HEK293 (cell line): ENCODE measurements around the gene CIZ1.
A peak's percentile ranks its signal among the peaks of the same experiment; 100 is the strongest.

Experiments used
- GFI1B ChIP-seq: fragments of 450-650 bp; formaldehyde crosslinking; IDR thresholded peaks from 2 replicates; pipeline ENCODE4 v1.5.1; 2016; ENCODE audit warnings: missing biosample characterization, missing genetic modification characterization
- HOXA7 ChIP-seq: sonication (generic); formaldehyde crosslinking; IDR thresholded peaks from 2 replicates; pipeline ENCODE4 v1.8.1; 2022; ENCODE audit warnings: missing genetic modification reagents, borderline replicate concordance
- IKZF3 ChIP-seq: fragments of 450-650 bp; IDR thresholded peaks from 2 replicates; pipeline ENCODE4 v1.5.0; 2018; ENCODE audit warnings: missing biosample characterization, mild to moderate bottlenecking, missing genetic modification characterization, moderate library complexity
- INSM2 ChIP-seq: fragments of 450-650 bp; formaldehyde crosslinking; IDR thresholded peaks from 2 replicates; pipeline ENCODE4 v1.5.1; 2016; ENCODE audit warnings: missing biosample characterization, missing genetic modification characterization
- KLF10 ChIP-seq: fragments of 450-650 bp; IDR thresholded peaks from 2 replicates; pipeline ENCODE4 v1.5.1; 2018; ENCODE audit warnings: missing biosample characterization, mild to moderate bottlenecking, missing genetic modification characterization
- KLF7 ChIP-seq: fragments of 450-650 bp; formaldehyde crosslinking; IDR thresholded peaks from 2 replicates; pipeline ENCODE4 v1.5.1; 2016; ENCODE audit warnings: missing biosample characterization, missing genetic modification characterization, borderline replicate concordance
- MEIS1 ChIP-seq: sonication (generic); formaldehyde crosslinking; IDR thresholded peaks from 2 replicates; pipeline ENCODE4 v1.8.1; 2022; ENCODE audit warnings: missing genetic modification reagents, mild to moderate bottlenecking, borderline replicate concordance
- SALL2 ChIP-seq: fragments of 450-650 bp; formaldehyde crosslinking; IDR thresholded peaks from 2 replicates; pipeline ENCODE4 v1.5.0; 2017; ENCODE audit warnings: missing biosample characterization, mild to moderate bottlenecking, missing genetic modification characterization, borderline replicate concordance
- SP2 ChIP-seq: fragments of 450-650 bp; formaldehyde crosslinking; IDR thresholded peaks from 2 replicates; pipeline ENCODE4 v1.5.1; 2016; ENCODE audit warnings: missing biosample characterization, missing genetic modification characterization
- TCF7L2 ChIP-seq: IDR thresholded peaks from 2 replicates; pipeline ENCODE4 v1.6.1; 2011; ENCODE audit warnings: low read depth, mild to moderate bottlenecking, inconsistent platforms, low read length, moderate library complexity, borderline replicate concordance
- YY1 ChIP-seq: fragments of 450-650 bp; formaldehyde crosslinking; IDR thresholded peaks from 2 replicates; pipeline ENCODE4 v1.5.1; 2018; ENCODE audit warnings: missing biosample characterization, missing genetic modification characterization
- ZEB2 ChIP-seq: fragments of 450-650 bp; formaldehyde crosslinking; IDR thresholded peaks from 2 replicates; pipeline ENCODE4 v1.5.1; 2016; ENCODE audit warnings: missing biosample characterization, missing genetic modification characterization
- ZFHX2 ChIP-seq: fragments of 450-650 bp; formaldehyde crosslinking; conservative IDR thresholded peaks from 2 replicates; pipeline ENCODE4 v1.5.1; 2016; ENCODE audit warnings: missing biosample characterization, missing genetic modification characterization
- ZNF148 ChIP-seq: fragments of 450-650 bp; formaldehyde crosslinking; IDR thresholded peaks from 2 replicates; pipeline ENCODE4 v1.5.0; 2017; ENCODE audit warnings: missing biosample characterization, missing genetic modification characterization, borderline replicate concordance
- ZNF202 ChIP-seq: fragments of 450-650 bp; formaldehyde crosslinking; IDR thresholded peaks from 2 replicates; pipeline ENCODE4 v1.5.1; 2016; ENCODE audit warnings: missing biosample characterization, missing genetic modification characterization, borderline replicate concordance
- ZNF23 ChIP-seq: fragments of 450-650 bp; formaldehyde crosslinking; IDR thresholded peaks from 2 replicates; pipeline ENCODE4 v1.5.1; 2016; ENCODE audit warnings: missing biosample characterization, missing genetic modification characterization, borderline replicate concordance
- ZNF423 ChIP-seq: fragments of 450-650 bp; formaldehyde crosslinking; IDR thresholded peaks from 2 replicates; pipeline ENCODE4 v1.5.1; 2016; ENCODE audit warnings: missing biosample characterization, missing genetic modification characterization
- ZNF473 ChIP-seq: fragments of 450-650 bp; formaldehyde crosslinking; IDR thresholded peaks from 2 replicates; pipeline ENCODE4 v1.5.1; 2017; ENCODE audit warnings: missing biosample characterization, missing genetic modification characterization
- ZNF510 ChIP-seq: fragments of 450-650 bp; formaldehyde crosslinking; IDR thresholded peaks from 2 replicates; pipeline ENCODE4 v1.5.1; 2018; ENCODE audit warnings: mild to moderate bottlenecking, missing genetic modification characterization, missing biosample characterization; ENCODE audit not compliant: insufficient replicate concordance
- ZNF530 ChIP-seq: fragments of 450-650 bp; formaldehyde crosslinking; IDR thresholded peaks from 2 replicates; pipeline ENCODE4 v1.5.1; 2016; ENCODE audit warnings: low read depth, missing biosample characterization, missing genetic modification characterization
- ZNF555 ChIP-seq: fragments of 450-650 bp; formaldehyde crosslinking; conservative IDR thresholded peaks from 2 replicates; pipeline ENCODE4 v1.5.1; 2017; ENCODE audit warnings: missing biosample characterization, mild to moderate bottlenecking, missing genetic modification characterization, inconsistent platforms
- ZNF580 ChIP-seq: fragments of 450-650 bp; formaldehyde crosslinking; IDR thresholded peaks from 2 replicates; pipeline ENCODE4 v1.5.1; 2016; ENCODE audit warnings: missing biosample characterization, missing genetic modification characterization
- ZNF624 ChIP-seq: fragments of 450-650 bp; formaldehyde crosslinking; IDR thresholded peaks from 2 replicates; pipeline ENCODE4 v1.5.1; 2017; ENCODE audit warnings: missing biosample characterization, missing genetic modification characterization
- ZNF830 ChIP-seq: fragments of 450-650 bp; IDR thresholded peaks from 2 replicates; pipeline ENCODE4 v1.5.0; 2018; ENCODE audit warnings: missing biosample characterization, missing genetic modification characterization, low read depth, mild to moderate bottlenecking, moderate library complexity
- TF ChIP-seq, protein P1 (sequence below): fragments of 450-650 bp; formaldehyde crosslinking; IDR thresholded peaks from 2 replicates; pipeline ENCODE4 v1.5.1; 2016; ENCODE audit warnings: missing biosample characterization, missing genetic modification characterization
- TF ChIP-seq, protein P2 (sequence below): fragments of 450-650 bp; formaldehyde crosslinking; conservative IDR thresholded peaks from 2 replicates; pipeline ENCODE4 v1.5.1; 2016; ENCODE audit warnings: low read depth, missing biosample characterization, missing genetic modification characterization
- TF ChIP-seq, protein P3 (sequence below): fragments of 450-650 bp; formaldehyde crosslinking; IDR thresholded peaks from 2 replicates; pipeline ENCODE4 v1.5.1; 2016; ENCODE audit warnings: missing biosample characterization, missing genetic modification characterization

CIZ1 gene

GRCh38 chr9:128159784-128160602, 31.4 kb downstream of the CIZ1 start, which contains the start of gene BBLN (continued):
- TF ChIP-seq ZFHX2 (tag by site-specific recombination): peak; percentile 96
- TF ChIP-seq ZNF830 (tag by site-specific recombination): no peak
- no peak for TF ChIP-seq INSM2 (tag by site-specific recombination)
- TF ChIP-seq ZNF555 (tag by site-specific recombination): no peak
- TF ChIP-seq, protein P1, sequence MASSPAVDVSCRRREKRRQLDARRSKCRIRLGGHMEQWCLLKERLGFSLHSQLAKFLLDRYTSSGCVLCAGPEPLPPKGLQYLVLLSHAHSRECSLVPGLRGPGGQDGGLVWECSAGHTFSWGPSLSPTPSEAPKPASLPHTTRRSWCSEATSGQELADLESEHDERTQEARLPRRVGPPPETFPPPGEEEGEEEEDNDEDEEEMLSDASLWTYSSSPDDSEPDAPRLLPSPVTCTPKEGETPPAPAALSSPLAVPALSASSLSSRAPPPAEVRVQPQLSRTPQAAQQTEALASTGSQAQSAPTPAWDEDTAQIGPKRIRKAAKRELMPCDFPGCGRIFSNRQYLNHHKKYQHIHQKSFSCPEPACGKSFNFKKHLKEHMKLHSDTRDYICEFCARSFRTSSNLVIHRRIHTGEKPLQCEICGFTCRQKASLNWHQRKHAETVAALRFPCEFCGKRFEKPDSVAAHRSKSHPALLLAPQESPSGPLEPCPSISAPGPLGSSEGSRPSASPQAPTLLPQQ (tag by site-specific recombination): 0 out of 2 replicates have a peak, but pooled peaks have one; percentile 8
- no peak for TF ChIP-seq GFI1B (tag by site-specific recombination)
- TF ChIP-seq ZNF148 (tag by site-specific recombination): no peak
- TF ChIP-seq SP2 (tag by site-specific recombination): peak; percentile 88
- TF ChIP-seq, protein P2, sequence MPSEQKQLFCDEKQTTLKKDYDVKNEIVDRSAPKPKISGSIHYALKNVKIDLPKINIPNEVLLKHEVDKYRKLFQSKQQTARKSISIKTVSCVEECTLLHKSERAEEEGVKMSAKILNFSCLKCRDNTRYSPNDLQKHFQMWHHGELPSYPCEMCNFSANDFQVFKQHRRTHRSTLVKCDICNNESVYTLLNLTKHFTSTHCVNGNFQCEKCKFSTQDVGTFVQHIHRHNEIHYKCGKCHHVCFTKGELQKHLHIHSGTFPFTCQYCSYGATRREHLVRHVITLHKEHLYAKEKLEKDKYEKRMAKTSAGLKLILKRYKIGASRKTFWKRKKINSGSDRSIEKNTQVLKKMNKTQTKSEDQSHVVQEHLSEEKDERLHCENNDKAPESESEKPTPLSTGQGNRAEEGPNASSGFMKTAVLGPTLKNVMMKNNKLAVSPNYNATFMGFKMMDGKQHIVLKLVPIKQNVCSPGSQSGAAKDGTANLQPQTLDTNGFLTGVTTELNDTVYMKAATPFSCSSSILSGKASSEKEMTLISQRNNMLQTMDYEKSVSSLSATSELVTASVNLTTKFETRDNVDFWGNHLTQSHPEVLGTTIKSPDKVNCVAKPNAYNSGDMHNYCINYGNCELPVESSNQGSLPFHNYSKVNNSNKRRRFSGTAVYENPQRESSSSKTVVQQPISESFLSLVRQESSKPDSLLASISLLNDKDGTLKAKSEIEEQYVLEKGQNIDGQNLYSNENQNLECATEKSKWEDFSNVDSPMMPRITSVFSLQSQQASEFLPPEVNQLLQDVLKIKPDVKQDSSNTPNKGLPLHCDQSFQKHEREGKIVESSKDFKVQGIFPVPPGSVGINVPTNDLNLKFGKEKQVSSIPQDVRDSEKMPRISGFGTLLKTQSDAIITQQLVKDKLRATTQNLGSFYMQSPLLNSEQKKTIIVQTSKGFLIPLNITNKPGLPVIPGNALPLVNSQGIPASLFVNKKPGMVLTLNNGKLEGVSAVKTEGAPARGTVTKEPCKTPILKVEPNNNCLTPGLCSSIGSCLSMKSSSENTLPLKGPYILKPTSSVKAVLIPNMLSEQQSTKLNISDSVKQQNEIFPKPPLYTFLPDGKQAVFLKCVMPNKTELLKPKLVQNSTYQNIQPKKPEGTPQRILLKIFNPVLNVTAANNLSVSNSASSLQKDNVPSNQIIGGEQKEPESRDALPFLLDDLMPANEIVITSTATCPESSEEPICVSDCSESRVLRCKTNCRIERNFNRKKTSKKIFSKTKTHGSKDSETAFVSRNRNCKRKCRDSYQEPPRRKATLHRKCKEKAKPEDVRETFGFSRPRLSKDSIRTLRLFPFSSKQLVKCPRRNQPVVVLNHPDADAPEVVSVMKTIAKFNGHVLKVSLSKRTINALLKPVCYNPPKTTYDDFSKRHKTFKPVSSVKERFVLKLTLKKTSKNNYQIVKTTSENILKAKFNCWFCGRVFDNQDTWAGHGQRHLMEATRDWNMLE (tag by site-specific recombination): no peak
- TF ChIP-seq TCF7L2: no peak
- TF ChIP-seq ZNF23 (tag by site-specific recombination): no peak
- no peak for TF ChIP-seq ZNF473 (tag by site-specific recombination)
- TF ChIP-seq ZNF530 (tag by site-specific recombination): no peak
- no peak for TF ChIP-seq HOXA7 (CRISPR knock-in tag)
- TF ChIP-seq ZEB2 (tag by site-specific recombination): peak; percentile 42; the same call in 1 of the 2 replicates
- TF ChIP-seq, protein P3, sequence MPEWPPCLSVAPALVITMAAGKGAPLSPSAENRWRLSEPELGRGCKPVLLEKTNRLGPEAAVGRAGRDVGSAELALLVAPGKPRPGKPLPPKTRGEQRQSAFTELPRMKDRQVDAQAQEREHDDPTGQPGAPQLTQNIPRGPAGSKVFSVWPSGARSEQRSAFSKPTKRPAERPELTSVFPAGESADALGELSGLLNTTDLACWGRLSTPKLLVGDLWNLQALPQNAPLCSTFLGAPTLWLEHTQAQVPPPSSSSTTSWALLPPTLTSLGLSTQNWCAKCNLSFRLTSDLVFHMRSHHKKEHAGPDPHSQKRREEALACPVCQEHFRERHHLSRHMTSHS (tag by site-specific recombination): no peak
- no peak for TF ChIP-seq ZNF624
- TF ChIP-seq MEIS1: no peak
- no peak for TF ChIP-seq ZNF423 (tag by site-specific recombination)
- no peak for TF ChIP-seq SALL2
- TF ChIP-seq IKZF3: peak; percentile 98
- no peak for TF ChIP-seq ZNF580
- TF ChIP-seq ZNF202 (tag by site-specific recombination): no peak
- TF ChIP-seq ZNF510: no peak
- TF ChIP-seq KLF7 (tag by site-specific recombination): 0 out of 2 replicates have a peak, but pooled peaks have one; percentile 35
- peak; percentile 48; the same call in 1 of the 2 replicates for TF ChIP-seq KLF10 (tag by site-specific recombination)
- no peak for TF ChIP-seq YY1
